Stimulated activated CD8-positive, alpha-beta memory T cell treated with anti-CD3 and anti-CD28 coated beads, Interleukin-15, amount 100 ng/mL, for 48 hours (primary cell): ENCODE results near the gene AEN.

Experiments
- DNase-seq, 2 donors: peaks; one replicate each; pipeline ENCODE4 v3.0.0-alpha.2; 2020; ENCODE audit warnings: low read depth in 2 of 2

AEN gene

DNA sequence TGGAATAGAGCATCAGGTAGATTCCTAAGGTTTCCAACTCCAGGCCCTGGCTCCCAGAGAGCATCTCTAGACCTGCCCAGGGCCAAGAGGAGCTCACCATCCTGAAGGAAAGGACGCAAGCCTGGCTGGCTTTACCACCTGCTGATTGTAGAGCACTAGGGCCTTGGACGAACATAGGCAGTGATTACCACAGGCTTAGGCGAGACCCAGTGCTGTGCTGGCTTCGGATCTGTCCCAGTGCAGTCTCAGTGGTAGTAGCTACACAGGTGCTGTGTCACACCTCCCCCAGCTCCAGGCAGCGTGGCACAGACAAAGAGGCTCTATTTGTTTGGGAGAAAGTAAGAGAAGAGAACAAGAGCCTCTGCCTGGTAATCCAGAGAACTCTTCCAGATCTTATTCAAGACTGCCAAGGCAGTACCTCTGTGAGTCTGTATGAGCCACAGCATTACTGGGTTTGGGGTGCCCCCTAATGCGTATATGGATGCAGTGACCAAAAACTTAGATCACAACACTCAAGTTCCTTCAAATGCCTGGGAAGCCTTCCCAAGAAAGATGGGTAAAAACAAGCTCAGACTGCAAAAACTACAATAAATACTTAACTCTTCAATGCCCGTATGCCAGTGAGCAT, 43.1 kb downstream of the AEN start:
- DNase-seq, result no peak

DNA sequence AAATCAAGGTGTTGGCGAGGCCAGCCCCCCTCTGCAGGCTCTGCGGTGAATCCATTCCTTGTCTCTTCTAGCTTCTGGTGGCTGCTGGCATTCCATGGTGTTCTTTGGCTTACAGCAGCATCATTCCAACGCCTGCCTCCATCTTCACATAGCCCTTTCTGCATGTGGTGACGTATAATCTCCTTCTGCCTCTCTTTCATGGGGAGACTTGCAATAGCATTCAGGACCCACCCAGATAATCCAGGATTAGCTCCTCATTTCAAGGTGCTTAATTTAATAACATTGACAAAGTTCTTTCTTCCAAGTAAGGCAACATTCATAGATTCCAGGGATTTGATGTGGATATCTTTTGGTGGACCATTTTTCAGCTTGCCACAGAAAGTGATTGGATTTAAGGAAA, 53.5 kb downstream of the AEN start:
- DNase-seq, result no peak

DNA sequence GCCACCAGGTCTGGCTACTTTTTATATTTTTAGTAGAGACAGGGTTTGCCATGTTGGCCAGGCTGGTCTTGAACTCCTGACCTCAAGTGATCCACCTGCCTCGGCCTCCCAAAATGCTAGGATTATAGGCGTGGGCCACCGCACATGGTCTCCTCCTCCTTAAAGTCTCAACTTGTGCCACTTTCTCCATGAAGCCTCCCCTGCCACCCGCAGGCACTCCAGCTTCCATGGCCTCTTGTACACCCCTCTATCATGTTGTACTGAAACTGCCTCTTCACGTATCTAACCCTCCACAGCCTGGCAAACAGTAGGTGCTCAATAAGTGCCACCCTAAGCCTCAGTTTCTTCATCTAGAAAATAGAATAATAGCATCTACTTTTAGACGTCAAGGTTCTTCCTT, 57.6 kb downstream of the AEN start:
- no peak for DNase-seq

DNA sequence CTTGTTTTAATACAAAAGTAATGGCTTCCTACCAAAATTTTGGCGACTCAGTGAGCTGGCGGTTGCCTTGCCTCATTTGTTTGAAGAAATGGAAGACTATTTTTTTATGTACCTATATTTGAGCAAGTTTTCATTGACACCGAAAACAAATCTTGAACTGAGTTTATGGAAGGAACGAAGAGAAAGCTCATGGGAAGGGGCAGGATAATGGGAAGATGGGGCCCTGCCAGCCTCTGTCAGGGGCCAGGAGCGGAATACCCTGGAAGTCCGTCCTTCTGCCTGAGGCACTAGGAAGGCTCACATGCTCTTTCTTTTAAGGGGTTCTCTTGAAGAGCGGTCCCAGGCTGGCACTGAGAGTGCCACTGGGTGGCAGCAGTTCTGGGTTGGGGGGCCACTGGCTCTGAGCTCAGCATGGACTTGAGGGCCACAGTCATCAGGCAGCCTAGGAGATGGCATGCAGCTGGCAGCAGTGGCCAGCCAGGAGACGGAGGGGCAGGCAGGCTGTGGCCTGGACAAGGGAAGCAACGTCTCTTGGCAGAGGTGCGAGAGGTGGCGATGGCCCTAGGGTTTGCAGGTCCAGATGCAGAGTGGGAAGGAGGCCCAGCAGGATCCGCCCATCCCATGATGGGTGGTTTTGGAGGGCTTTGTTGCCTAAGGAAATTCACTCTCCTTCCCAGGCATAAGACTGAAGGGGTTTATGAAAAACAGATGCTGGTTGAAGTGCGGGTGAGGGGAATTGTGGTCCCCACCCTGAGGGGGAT, 59.3 kb downstream of the AEN start:
- no peak for DNase-seq

DNA sequence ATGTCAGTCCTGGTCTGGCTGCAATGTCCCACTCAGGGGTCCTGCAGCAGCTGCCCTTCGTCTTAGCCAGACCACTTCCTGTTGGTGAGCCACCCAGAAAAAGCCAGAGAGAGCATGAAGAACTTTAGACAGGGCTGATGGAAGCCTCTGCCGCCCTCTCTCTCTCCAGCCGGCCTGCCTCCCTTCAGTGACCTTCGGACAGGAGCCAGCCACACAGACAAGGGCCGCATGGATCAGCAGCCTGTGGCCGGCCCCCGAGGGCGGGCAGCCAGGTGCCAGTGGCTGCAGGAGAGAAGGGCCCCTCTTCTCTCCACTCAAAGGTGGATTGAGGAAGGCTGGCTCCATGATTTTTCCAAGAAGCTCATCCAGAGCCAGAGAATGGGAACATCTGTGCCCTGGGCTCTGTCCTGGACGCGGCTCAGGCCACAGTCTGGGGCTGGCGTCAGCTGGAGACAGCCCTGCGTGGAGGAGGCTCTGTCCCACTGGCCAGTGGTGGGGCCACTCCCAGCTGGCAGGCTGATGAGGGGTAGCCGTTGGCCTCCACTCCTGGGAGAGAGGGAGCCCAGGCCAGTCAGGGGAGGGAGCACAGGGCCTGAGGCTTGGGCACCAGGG, 60.6 kb downstream of the AEN start:
- no peak for DNase-seq
